ENCODE data around the gene MUC5B. TPM values are rescaled to one million over a fixed set of nuclear protein-coding genes. Genes with fewer than 3 reads are reported as not detected.

MUC5B gene
- total RNA-seq, 1 donor from 2014 or later = not detected

GRCh38 chr11:1176224-1177019 is 46.4 kb upstream of the MUC5B start:
- Mint-ChIP-seq H3K4me1 (no peaks in the 10 kb centered on the region), H3K27ac (no peak overlapping the region), H3K27me3 (ENCODE audit: low read depth) (no peaks in the 10 kb centered on the region), H3K36me3 (no peaks in the 10 kb centered on the region), H3K4me3 (no peak overlapping the region), H3K9me3 (peaks cover 4% of the 10 kb centered on the region)
- TF ChIP-seq CTCF (IDR thresholded peaks at IDR 0.05; ENCODE audit: unreplicated experiment) = no peak
- DNase-seq (ENCODE audit: low spot score in 2 of 2, unreplicated experiment in 2 of 2) = no peak

GRCh38 chr11:1177020-1177770 is 45.7 kb upstream of the MUC5B start:
- Mint-ChIP-seq H3K4me1 (no peaks in the 10 kb centered on the region), H3K27ac (no peak overlapping the region), H3K36me3 (no peaks in the 10 kb centered on the region), H3K27me3 (ENCODE audit: low read depth) (no peaks in the 10 kb centered on the region), H3K4me3 (no peak overlapping the region), H3K9me3 (peaks cover 4% of the 10 kb centered on the region)
- DNase-seq (ENCODE audit: low spot score in 2 of 2, unreplicated experiment in 2 of 2) = no peak
- no peak for TF ChIP-seq CTCF (IDR thresholded peaks at IDR 0.05; ENCODE audit: unreplicated experiment)

GRCh38 chr11:1177771-1178090 is 45.1 kb upstream of the MUC5B start:
- no peak for TF ChIP-seq CTCF (IDR thresholded peaks at IDR 0.05; ENCODE audit: unreplicated experiment)
- no peak for DNase-seq (ENCODE audit: low spot score in 2 of 2, unreplicated experiment in 2 of 2)
- H3K9me3 Mint-ChIP-seq = peaks cover 4% of the 10 kb centered on the region
- H3K36me3 Mint-ChIP-seq = no peaks in the 10 kb centered on the region
- H3K27ac Mint-ChIP-seq = no peak overlapping the region
- no peak overlapping the region for H3K4me3 Mint-ChIP-seq
- no peaks in the 10 kb centered on the region for H3K4me1 Mint-ChIP-seq
- no peaks in the 10 kb centered on the region for H3K27me3 Mint-ChIP-seq (ENCODE audit: low read depth)

GRCh38 chr11:1178201-1178885 is 44.5 kb upstream of the MUC5B start:
- Mint-ChIP-seq H3K4me3 (no peak overlapping the region), H3K27ac (no peak overlapping the region), H3K9me3 (peaks cover 4% of the 10 kb centered on the region), H3K36me3 (no peaks in the 10 kb centered on the region), H3K4me1 (no peaks in the 10 kb centered on the region), H3K27me3 (ENCODE audit: low read depth) (no peaks in the 10 kb centered on the region)
- DNase-seq (ENCODE audit: low spot score in 2 of 2, unreplicated experiment in 2 of 2) = no peak
- no peak for TF ChIP-seq CTCF (IDR thresholded peaks at IDR 0.05; ENCODE audit: unreplicated experiment)

GRCh38 chr11:1178906-1179305 is 44.0 kb upstream of the MUC5B start:
- no peaks in the 10 kb centered on the region for H3K27me3 Mint-ChIP-seq (ENCODE audit: low read depth)
- H3K4me3 Mint-ChIP-seq = no peak overlapping the region
- no peak for TF ChIP-seq CTCF (IDR thresholded peaks at IDR 0.05; ENCODE audit: unreplicated experiment)
- H3K27ac Mint-ChIP-seq = no peak overlapping the region
- H3K9me3 Mint-ChIP-seq = peaks cover 4% of the 10 kb centered on the region
- DNase-seq (ENCODE audit: low spot score in 2 of 2, unreplicated experiment in 2 of 2) = no peak
- H3K36me3 Mint-ChIP-seq = no peaks in the 10 kb centered on the region
- no peaks in the 10 kb centered on the region for H3K4me1 Mint-ChIP-seq

Measured in mesothelial cell of epicardium (in vitro differentiated cells).